HG02588 (cell line): Measurements from ENCODE around the gene ARRDC5.
"Not testable (repeated sequence)": the region's sequence is repeated elsewhere in the genome, so short reads cannot be mapped to it uniquely, and the experiment has no call there.

Experiments used
- ATAC-seq: cut with Tn5 transposase; IDR thresholded peaks from one replicate; pipeline ENCODE4 v1.9.1; 2021; ENCODE audit warnings: mild to moderate bottlenecking, moderate library complexity; ENCODE audit not compliant: unreplicated experiment

ARRDC5 gene

DNA sequence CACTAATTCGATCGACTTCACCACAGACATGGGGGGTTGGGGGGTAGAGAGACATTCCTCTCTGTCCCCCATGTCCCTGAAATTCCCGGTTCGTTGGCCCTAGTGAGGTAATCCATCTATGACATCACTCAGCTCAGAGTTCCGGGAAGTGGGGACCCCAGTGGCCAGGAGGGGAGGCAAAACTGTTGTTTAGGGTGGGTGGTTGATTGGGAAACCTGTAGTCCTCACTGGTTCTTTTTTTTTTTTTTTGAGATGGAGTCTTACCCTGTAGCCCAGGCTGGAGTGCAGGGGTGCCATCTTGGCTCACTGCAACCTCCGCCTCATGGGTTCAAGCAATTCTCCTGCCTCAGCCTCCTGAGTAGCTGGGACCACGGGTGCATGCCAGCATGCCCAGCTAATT, at the start of gene ARRDC5:
ARRDC5 (minus strand) TSS at position 101 of the 400 bp plus-strand sequence; CDS start at position 30, 71 bp downstream.
- ATAC-seq: no peak

GRCh38 chr19:4951656-4952055, 49.0 kb upstream of the ARRDC5 start:
- no peak for ATAC-seq

- not testable (repeated sequence) for ATAC-seq
These were observed 48.0 kb upstream of the ARRDC5 start for GRCh38 chr19:4950650-4951049.

GRCh38 chr19:4941638-4942169, 39.0 kb upstream of the ARRDC5 start:
- not testable (repeated sequence) for ATAC-seq

DNA sequence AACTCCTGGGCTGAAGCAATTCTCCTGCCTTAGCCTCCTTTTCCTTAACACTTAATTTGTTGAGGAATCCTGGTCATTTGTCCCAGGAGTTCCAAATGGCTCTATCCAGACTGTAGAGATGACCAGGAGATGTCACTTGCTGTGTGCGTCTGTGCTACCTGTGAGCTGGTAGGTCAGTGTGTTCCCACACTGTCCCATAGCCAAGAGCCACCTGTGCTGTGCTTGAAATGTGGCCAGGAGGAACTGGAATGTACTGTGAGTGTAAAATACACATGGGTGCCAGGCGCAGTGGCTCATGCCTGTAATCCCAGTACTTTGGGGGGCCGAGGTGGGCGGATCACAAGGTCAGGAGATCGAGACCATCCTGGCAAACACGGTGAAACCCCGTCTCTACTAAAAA, 36.8 kb upstream of the ARRDC5 start:
- no peak for ATAC-seq

- ATAC-seq: not testable (repeated sequence)
These were observed 35.8 kb upstream of the ARRDC5 start for GRCh38 chr19:4938461-4938860.

- ATAC-seq: no peak
These were observed 34.4 kb upstream of the ARRDC5 start for GRCh38 chr19:4937060-4937459.

DNA sequence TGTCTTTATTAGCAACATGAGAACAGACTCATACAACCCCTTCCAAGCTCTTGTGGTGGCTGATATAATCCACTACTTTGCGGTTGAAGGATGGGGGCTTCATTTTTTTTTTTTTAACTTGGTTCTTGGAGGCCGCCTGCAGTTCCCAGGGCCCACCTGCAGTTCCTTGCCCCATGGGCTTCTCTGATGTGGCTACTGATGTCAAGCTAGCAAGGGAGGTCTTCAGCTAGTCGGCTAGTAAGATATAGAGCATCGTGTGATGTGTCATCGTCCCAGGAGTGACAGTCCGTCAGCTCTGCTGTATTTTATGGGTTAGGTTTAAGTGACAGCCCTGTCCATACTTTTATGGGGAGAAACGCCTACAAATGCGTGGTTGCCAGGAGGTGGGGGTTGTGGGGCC, 32.7 kb upstream of the ARRDC5 start:
- ATAC-seq: no peak

GRCh38 chr19:4933528-4933927, 30.8 kb upstream of the ARRDC5 start:
- ATAC-seq: no peak

- no peak for ATAC-seq
These were observed 30.0 kb upstream of the ARRDC5 start for GRCh38 chr19:4932711-4933110.

GRCh38 chr19:4930664-4931063, 28.0 kb upstream of the ARRDC5 start:
- ATAC-seq: no peak

GRCh38 chr19:4929186-4929585, 26.5 kb upstream of the ARRDC5 start:
- no peak for ATAC-seq

DNA sequence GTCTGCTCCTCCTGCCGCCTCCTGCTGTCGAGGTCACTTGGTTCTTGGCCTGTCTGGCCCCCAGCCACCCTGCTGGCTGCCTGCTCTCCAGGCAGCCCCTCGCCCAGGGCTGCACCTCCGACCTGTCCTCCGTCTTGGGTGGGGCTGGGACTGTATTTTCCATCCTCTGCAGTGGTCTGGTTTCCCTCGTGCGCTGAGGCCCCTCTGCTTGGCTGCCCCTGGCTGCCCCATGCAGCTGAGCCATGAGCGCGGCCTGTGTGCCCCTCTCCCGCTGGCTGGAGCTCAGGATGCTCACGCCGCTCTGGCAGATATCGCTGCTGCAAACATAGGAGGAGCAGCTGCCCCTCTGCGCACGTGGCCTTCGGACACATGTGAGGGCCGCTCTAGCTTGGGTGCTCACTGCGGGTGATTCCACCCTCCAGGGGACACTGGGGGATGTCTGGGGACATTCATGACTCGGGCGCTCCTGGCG, 20.6 kb upstream of the ARRDC5 start:
- no peak for ATAC-seq

DNA sequence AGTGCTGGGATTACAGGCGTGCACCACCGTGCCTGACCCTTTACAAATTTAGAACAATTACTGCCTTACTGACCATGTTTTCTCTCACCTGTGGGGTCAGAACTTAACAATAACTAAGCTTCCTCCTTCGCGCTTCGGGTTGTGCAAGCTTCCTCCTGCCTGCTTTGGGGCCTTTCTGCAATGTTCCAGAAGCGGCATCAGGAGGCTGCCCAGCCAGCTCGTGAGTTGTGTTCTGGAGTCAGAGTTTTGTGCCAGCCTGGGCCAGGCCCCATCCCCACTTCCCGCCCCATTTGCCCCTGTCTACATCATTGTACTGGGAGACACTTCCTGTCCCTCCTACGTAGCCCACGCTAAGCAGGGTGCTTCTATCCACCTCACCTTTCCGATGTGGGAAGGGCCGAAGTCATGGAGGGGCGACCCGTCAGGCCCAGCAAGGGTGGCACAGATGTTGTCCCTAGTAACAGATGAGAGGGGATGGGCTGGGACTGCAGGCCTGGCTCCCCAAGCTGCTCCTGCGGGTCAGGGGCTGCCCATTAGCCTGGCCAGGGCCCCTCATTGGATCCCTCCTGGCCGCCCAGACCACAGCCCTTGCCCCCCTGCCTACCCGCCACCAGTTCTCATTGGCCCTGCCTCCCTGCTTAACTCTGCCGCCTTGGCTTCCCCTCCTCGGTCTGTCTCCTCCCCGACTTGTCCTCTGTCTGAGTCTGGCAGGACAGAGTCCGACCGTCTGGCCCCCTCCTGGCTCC, 20.0 kb upstream of the ARRDC5 start:
- ATAC-seq: no peak

GRCh38 chr19:4916292-4917082, 13.8 kb upstream of the ARRDC5 start:
- no peak for ATAC-seq

DNA sequence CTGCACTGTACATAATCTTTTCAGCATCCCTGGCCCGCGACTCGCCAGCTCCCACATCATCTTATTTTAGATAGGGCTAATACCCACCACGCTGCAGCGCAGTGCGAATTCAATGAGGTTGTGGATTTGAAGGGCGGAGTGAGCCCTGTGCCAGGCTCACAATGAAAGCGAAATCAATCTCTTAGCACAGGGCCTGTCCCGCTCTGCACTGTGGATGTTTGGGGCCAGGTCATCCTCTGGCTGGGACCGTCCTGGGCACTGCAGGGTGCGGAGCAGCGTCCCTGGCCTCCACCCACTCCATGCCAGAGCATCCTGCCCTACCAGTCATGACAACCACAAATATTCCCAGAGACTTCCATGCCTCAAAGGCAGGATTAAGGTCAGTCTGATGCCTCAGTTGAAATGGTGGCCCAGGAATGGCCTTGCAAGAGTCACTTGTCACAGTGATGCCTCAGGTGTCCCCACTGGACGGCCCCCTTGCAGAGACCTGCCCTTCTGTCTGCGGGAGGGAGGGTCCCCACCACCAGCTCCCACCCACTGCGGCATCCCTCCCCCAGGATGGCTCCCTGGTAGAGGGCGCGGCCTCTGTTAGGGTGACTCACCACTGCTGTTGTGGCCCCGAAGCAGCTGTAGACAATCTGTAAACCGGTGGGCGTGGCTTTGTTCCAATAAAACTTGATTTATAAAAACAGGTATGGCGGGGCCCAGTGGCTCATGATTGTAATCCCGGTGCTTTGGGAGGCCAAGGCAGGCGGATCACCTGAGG, 12.2 kb upstream of the ARRDC5 start:
- ATAC-seq: no peak

DNA sequence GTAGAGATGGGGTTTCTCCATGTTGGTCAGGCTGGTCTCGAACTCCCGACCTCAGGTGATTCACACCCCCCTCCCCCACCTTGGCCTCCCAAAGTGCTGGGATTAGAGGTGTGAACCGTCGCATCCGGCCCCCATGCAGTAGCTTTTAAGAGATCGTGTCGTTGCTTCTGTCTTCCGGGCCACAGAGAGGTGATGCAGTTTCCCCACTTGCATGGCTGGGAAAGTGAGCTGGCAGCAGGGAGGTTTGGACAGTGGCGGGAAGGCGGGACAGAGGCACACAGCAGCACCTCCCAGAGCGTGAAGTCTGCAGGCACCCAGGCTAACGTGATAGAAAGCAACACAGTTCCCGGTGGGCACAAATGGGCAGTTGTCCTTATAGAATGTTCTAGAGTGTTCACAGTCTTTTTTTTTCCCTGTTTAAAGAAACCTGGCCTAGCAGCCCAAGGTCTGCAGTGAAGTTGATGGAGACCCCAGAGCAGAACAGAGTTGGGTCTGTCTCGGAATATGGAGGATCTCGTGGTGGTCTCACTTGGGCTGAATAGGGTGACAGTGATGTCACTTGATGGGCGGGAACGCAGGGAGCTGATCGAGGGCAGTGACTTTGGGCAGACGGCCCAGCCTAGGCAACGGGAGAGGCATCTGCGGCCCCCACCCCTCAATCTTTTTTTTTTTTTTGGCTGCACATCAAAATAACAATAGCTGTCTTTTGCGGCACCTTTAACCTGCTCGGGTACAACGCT, 11.5 kb upstream of the ARRDC5 start:
- no peak for ATAC-seq

DNA sequence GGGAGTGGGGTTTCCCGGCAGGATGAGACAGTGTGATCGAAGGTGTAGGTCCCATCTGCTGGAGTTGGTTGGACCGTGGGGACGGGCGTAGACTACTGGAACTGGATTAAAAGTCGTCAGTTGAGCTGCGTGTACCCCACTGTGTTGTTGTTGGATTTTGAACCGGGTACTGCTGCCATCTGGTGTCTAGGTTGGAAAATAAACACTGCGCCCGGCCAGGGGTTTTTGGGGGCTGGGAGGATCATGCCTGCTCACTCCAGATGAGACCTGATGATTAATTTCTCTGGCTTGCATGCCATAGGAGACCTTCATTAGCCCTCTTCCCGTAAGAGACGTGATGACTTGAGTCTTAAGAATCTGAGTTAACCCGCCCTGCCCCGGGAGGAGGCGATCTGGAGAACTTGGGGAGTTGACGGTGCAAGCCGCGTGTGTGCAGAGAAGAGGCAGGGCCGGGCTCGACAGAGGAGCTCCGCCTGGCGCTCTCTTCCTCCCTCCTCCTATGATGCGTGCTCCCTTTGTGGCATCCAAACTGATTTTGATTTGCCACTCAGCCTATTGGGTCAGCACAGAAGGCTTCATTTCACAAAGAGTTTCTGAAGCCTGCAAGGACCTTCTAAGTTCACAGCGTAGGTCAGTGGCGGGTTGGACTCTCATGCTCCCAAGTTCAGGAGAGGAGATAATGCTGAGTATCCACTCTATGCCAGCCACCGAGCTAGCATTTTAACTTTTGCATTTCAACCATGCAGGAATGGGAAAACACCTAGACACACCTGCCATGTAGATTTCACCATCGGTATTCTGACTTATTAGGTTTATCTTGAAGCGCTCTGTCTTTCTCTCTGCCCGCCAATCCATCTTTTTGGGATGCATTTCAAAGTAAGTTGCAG, 9.3 kb upstream of the ARRDC5 start:
- ATAC-seq: no peak

- no peak for ATAC-seq
These were observed 8.6 kb upstream of the ARRDC5 start for GRCh38 chr19:4911314-4911713.
